ENCODE measurements around the gene TBK1. TPM values are rescaled to one million over a fixed set of nuclear protein-coding genes. Genes with fewer than 3 reads are reported as not detected.

Gene TBK1
- total RNA-seq, 2 experiments from 2014 or later, result 22.7 to 29.5 TPM

DNA sequence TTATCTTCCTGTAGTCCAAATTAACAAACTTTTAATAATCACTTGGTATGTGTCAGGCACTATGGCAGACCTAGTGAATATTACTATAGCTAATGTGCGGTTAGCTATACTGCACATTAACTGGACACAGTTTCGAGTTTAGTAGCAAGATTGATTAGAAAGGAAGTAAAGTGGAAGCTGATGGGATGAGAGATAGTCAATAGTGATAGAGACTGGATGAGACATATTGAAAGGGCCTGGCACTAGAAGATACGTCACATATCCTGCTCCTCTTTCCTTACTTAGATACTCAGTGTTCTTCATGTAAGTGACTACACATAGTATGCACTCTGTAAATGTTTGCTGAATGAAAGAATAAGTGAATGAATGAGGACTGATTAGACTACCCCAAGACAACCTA, 5.5 kb downstream of the TBK1 start:
- ChIA-PET POLR2A (interaction anchor here (1.0 kb wide), 1 partner anchor 25 kb away, joined by 3 read pairs; no protein-coding TSS in a partner anchor), CTCF (ENCODE audit: unreplicated experiment) (interaction anchor here (0.5 kb wide), 1 partner anchor 789 kb away, joined by 3 read pairs; no protein-coding TSS in a partner anchor)
- Histone ChIP-seq H3K27ac (ENCODE audit: low read depth, low read length, poor library complexity, severe bottlenecking) (no peak overlapping the region), H4K20me1 (ENCODE audit: insufficient read depth, low read length) (peaks cover 20% of the 10 kb centered on the region; the same call in 1 of the 2 replicates), H3K4me3 (ENCODE audit: low read depth, low read length, poor library complexity, severe bottlenecking) (no peak overlapping the region), H3K4me2 (ENCODE audit: low read length) (no peak overlapping the region), H2AFZ (ENCODE audit: low read length) (no peak overlapping the region), H3K9me2 (ENCODE audit: insufficient read depth, low read length) (no peaks in the 10 kb centered on the region), H3K4me1 (ENCODE audit: insufficient read depth, low read length, poor library complexity, severe bottlenecking) (peaks cover 26% of the 10 kb centered on the region), H3K9me3 (ENCODE audit: low read length) (no peaks in the 10 kb centered on the region), H3K36me3 (ENCODE audit: insufficient read depth, low read length) (peaks cover 70% of the 10 kb centered on the region), H3K79me2 (ENCODE audit: insufficient read depth, low read depth, low read length) (peaks cover 88% of the 10 kb centered on the region)
- no peak for TF ChIP-seq EZH2phosphoT487 (IDR thresholded peaks at IDR 0.05; ENCODE audit: borderline replicate concordance, low read depth, low read length)
- TF ChIP-seq, protein P1, sequence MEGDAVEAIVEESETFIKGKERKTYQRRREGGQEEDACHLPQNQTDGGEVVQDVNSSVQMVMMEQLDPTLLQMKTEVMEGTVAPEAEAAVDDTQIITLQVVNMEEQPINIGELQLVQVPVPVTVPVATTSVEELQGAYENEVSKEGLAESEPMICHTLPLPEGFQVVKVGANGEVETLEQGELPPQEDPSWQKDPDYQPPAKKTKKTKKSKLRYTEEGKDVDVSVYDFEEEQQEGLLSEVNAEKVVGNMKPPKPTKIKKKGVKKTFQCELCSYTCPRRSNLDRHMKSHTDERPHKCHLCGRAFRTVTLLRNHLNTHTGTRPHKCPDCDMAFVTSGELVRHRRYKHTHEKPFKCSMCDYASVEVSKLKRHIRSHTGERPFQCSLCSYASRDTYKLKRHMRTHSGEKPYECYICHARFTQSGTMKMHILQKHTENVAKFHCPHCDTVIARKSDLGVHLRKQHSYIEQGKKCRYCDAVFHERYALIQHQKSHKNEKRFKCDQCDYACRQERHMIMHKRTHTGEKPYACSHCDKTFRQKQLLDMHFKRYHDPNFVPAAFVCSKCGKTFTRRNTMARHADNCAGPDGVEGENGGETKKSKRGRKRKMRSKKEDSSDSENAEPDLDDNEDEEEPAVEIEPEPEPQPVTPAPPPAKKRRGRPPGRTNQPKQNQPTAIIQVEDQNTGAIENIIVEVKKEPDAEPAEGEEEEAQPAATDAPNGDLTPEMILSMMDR (conservative IDR thresholded peaks at IDR 0.05; ENCODE audit: low read length), result no peak
- DNase-seq (ENCODE audit: low spot score), result no peak
- no TSS peak for BruUV-seq (replicated peaks)
- intact Hi-C loops (cut with micrococcal nuclease; ENCODE audit: unreplicated experiment), result no loop called here

DNA sequence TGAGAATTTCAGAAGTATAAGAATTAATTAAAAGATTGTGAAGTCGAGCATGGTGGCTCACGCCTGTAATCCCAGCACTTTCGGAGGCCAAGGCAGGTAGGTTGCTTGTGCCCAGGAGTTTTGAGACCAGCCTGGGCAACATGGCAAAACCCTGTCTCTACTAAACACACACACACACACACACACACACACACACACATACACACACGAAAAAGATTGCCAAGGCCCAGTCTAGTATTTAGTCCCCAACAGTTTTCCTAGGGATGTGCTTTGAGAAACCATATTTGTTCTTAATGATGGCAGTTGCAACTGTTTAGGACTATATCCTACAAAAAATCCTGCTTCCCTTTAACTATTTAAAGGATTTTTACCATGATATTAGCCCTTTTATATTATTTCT, 6.0 kb downstream of the TBK1 start:
- no peak overlapping the region for H3K4me3 ChIP-seq (ENCODE audit: low read depth, low read length, poor library complexity, severe bottlenecking)
- ChIA-PET CTCF (ENCODE audit: unreplicated experiment) (no interaction called here), POLR2A (no interaction called here)
- H3K4me1 ChIP-seq (ENCODE audit: insufficient read depth, low read length, poor library complexity, severe bottlenecking), result peaks cover 26% of the 10 kb centered on the region
- TF ChIP-seq, protein P1 (conservative IDR thresholded peaks at IDR 0.05; ENCODE audit: low read length), result no peak
- no peak for TF ChIP-seq EZH2phosphoT487 (IDR thresholded peaks at IDR 0.05; ENCODE audit: borderline replicate concordance, low read depth, low read length)
- no peak overlapping the region for H3K4me2 ChIP-seq (ENCODE audit: low read length)
- no peak overlapping the region for H2AFZ ChIP-seq (ENCODE audit: low read length)
- H3K9me2 ChIP-seq (ENCODE audit: insufficient read depth, low read length), result no peaks in the 10 kb centered on the region
- BruUV-seq (replicated peaks), result no TSS peak
- peaks cover 83% of the 10 kb centered on the region for H3K79me2 ChIP-seq (ENCODE audit: insufficient read depth, low read depth, low read length)
- peaks cover 74% of the 10 kb centered on the region for H3K36me3 ChIP-seq (ENCODE audit: insufficient read depth, low read length)
- DNase-seq (ENCODE audit: low spot score), result no peak
- no peak overlapping the region for H3K27ac ChIP-seq (ENCODE audit: low read depth, low read length, poor library complexity, severe bottlenecking)
- peaks cover 20% of the 10 kb centered on the region; the same call in 1 of the 2 replicates for H4K20me1 ChIP-seq (ENCODE audit: insufficient read depth, low read length)
- H3K9me3 ChIP-seq (ENCODE audit: low read length), result no peaks in the 10 kb centered on the region
- intact Hi-C loops (cut with micrococcal nuclease; ENCODE audit: unreplicated experiment), result no loop called here

DNA sequence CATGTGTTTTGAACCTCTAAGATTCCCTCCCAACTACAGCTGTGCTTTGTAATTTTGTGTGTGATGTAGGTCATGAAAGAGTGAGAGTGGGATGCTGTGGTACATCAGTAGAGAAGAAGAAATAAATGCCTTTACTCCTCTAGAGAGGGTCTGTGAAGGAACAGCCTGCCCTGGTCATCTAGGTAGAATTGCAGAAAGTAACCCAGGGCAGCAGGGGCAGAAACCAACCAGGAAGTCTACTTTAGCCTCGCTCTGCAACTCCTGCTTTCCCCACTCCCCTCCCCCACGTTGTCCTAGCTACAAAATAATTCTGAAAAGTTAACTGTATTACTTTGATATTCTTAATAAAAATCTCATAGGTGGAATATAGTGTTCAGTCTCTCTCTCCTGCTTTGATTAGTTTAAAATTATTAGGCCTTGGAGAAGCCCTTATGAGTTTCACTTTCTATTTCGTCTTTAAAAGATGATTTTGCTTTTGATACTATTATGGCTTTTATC, 7.5 kb downstream of the TBK1 start:
- ChIA-PET CTCF (ENCODE audit: unreplicated experiment) (no interaction called here), POLR2A (interaction anchor here (0.8 kb wide), 1 partner anchor 15 kb away, joined by 3 read pairs; no protein-coding TSS in a partner anchor)
- Histone ChIP-seq H4K20me1 (ENCODE audit: insufficient read depth, low read length) (peaks cover 17% of the 10 kb centered on the region; the same call in 1 of the 2 replicates), H3K9me2 (ENCODE audit: insufficient read depth, low read length) (no peaks in the 10 kb centered on the region), H3K4me2 (ENCODE audit: low read length) (peak overlapping the region; percentile 52), H2AFZ (ENCODE audit: low read length) (no peak overlapping the region), H3K79me2 (ENCODE audit: insufficient read depth, low read depth, low read length) (peaks cover 68% of the 10 kb centered on the region), H3K36me3 (ENCODE audit: insufficient read depth, low read length) (peaks cover 89% of the 10 kb centered on the region), H3K27ac (ENCODE audit: low read depth, low read length, poor library complexity, severe bottlenecking) (peak overlapping the region; percentile 19), H3K4me3 (ENCODE audit: low read depth, low read length, poor library complexity, severe bottlenecking) (peak overlapping the region; percentile 54), H3K9me3 (ENCODE audit: low read length) (no peaks in the 10 kb centered on the region), H3K4me1 (ENCODE audit: insufficient read depth, low read length, poor library complexity, severe bottlenecking) (peaks cover 15% of the 10 kb centered on the region)
- intact Hi-C loops (cut with micrococcal nuclease; ENCODE audit: unreplicated experiment), result no loop called here
- TF ChIP-seq EZH2phosphoT487 (IDR thresholded peaks at IDR 0.05; ENCODE audit: borderline replicate concordance, low read depth, low read length), result no peak
- TF ChIP-seq, protein P1 (conservative IDR thresholded peaks at IDR 0.05; ENCODE audit: low read length), result no peak
- BruUV-seq (replicated peaks), result no TSS peak
- no peak for DNase-seq (ENCODE audit: low spot score)

All from OCI-LY7 (cell line).